Karpas-422 (cell line): ENCODE data around the gene PLA2G2C. TPM values are rescaled to one million over a fixed set of nuclear protein-coding genes. Genes with fewer than 3 reads are reported as not detected.
A peak's percentile ranks its signal among the peaks of the same experiment; 100 is the strongest.

Experiments
- DNase-seq: peaks from one replicate; pipeline ENCODE4 v3.0.0-alpha.2; 2015
- H2AFZ ChIP-seq: fragments of 200-600 bp; sonication (generic); 2 replicates; pipeline ENCODE4 v1.6.1; 2014; ENCODE audit warnings: antibody characterized with exemption, low read length, mixed read lengths
- H3K27ac ChIP-seq: fragments of 200-600 bp; sonication (generic); 2 replicates; pipeline ENCODE4 v1.5.1; 2014; ENCODE audit warnings: mild to moderate bottlenecking, low read length, moderate library complexity
- H3K27me3 ChIP-seq: fragments of 200-600 bp; sonication (generic); 2 replicates; pipeline ENCODE4 v1.6.1; 2014; ENCODE audit warnings: low read length, mixed read lengths
- H3K36me3 ChIP-seq: fragments of 200-600 bp; sonication (generic); 2 replicates; pipeline ENCODE4 v1.6.1; 2014; ENCODE audit warnings: low read length, mixed read lengths; ENCODE audit not compliant: insufficient read depth
- H3K4me1 ChIP-seq: fragments of 200-600 bp; sonication (generic); 2 replicates; pipeline ENCODE4 v1.6.1; 2014; ENCODE audit warnings: mild to moderate bottlenecking, low read length, mixed read lengths
- H3K4me2 ChIP-seq: fragments of 200-600 bp; sonication (generic); 2 replicates; pipeline ENCODE4 v1.6.1; 2014; ENCODE audit warnings: low read length, low read depth, mild to moderate bottlenecking; ENCODE audit not compliant: poor library complexity, severe bottlenecking
- H3K4me3 ChIP-seq: fragments of 200-600 bp; sonication (generic); 2 replicates; pipeline ENCODE4 v1.5.1; 2014; ENCODE audit warnings: mild to moderate bottlenecking, antibody characterized with exemption, low read length, mixed read lengths
- H3K79me2 ChIP-seq: fragments of 200-600 bp; sonication (generic); 2 replicates; pipeline ENCODE4 v1.6.1; 2014; ENCODE audit warnings: mild to moderate bottlenecking, low read length, mixed read lengths
- H3K9ac ChIP-seq: fragments of 200-600 bp; sonication (generic); 2 replicates; pipeline ENCODE4 v1.6.0; 2014; ENCODE audit warnings: low read length
- H3K9me2 ChIP-seq: fragments of 200-600 bp; sonication (generic), shearing (Covaris generic); replicated peaks from 2 replicates; pipeline ENCODE4 v1.6.0; 2014; ENCODE audit warnings: mild to moderate bottlenecking, low read length, moderate library complexity; ENCODE audit not compliant: insufficient read depth
- H3K9me3 ChIP-seq: fragments of 300-700, 200-600 bp; sonication (generic); 2 replicates; pipeline ENCODE4 v1.6.1; 2014; ENCODE audit warnings: low read length, mixed read lengths
- H4K20me1 ChIP-seq: fragments of 200-600 bp; sonication (generic); 2 replicates; pipeline ENCODE4 v1.6.1; 2014; ENCODE audit warnings: mild to moderate bottlenecking, antibody characterized with exemption, low read length, low read depth; ENCODE audit not compliant: insufficient read depth
- total RNA-seq: library from RNA; depleted of rRNA; stranded (reverse); fragments of >200 nt; shearing (Covaris generic); gene quantifications from 2 replicates; pipeline ENCODE4 v1.2.3, GENCODE V29; 2014; ENCODE audit warnings: low replicate concordance

Gene PLA2G2C
- total RNA-seq, 1 experiment from 2014 or later, result not detected

DNA sequence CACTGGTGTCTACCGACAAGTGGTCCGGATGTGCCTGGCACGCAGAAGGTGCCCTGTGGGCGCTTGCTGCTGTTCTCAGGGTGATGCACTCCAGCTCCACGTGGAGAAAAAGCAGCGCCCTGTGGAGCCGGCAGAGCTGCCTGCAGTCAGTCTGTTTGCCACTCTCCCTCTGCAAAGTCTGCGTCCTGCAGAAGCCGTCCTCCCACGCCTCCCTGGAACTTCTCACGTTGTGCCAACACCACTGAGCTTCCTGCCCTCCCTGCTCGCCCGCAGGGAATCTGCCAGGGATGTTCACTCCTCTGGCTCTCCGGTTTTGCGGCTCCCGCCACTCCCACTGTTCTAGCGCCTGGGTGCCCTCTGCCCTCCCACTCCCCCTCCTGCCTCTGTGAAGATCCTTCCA is 20.3 kb downstream of the PLA2G2C start:
- Histone ChIP-seq H3K79me2 (no peaks in the 10 kb centered on the region), H3K36me3 (no peaks in the 10 kb centered on the region), H3K9me3 (no peaks in the 10 kb centered on the region), H3K4me3 (no peak overlapping the region), H2AFZ (no peak overlapping the region), H3K9me2 (no peaks in the 10 kb centered on the region), H3K27me3 (no peaks in the 10 kb centered on the region), H3K4me2 (no peak overlapping the region), H3K9ac (no peak overlapping the region), H3K4me1 (peaks cover 3% of the 10 kb centered on the region; the same call in 1 of the 2 replicates), H3K27ac (no peak overlapping the region), H4K20me1 (no peaks in the 10 kb centered on the region)
- no peak for DNase-seq

DNA sequence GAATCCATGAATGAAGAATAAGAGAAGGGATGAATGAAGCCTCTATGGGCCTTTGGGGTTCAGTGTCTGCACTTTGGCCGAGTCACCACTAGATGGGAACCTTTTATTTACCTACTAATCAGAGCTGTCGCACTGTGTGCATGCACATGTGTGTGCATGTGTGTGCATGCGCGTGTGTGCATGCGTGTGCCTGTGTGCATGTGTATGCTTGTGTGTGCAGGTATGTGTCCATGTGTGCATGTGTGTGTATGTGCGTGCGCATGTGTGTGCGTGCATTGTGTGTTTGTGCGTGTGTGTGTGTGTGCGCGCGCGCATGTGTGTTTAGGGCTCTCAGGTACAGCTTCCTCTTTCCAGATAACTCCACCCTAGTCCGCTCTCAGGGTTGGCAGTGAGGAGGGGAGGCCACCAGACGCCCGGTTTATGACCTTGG is 20.8 kb downstream of the PLA2G2C start:
- Histone ChIP-seq H3K9me3 (peaks cover 4% of the 10 kb centered on the region; the same call in 1 of the 2 replicates), H3K9ac (no peak overlapping the region), H3K36me3 (no peaks in the 10 kb centered on the region), H3K27me3 (no peaks in the 10 kb centered on the region), H4K20me1 (no peaks in the 10 kb centered on the region), H2AFZ (no peak overlapping the region), H3K4me3 (no peak overlapping the region), H3K79me2 (no peaks in the 10 kb centered on the region), H3K4me2 (no peak overlapping the region), H3K27ac (no peak overlapping the region), H3K9me2 (no peaks in the 10 kb centered on the region), H3K4me1 (0 out of 2 replicates have a peak, but pooled peaks cover 2% of the 10 kb centered on the region)
- peak; percentile 79 for DNase-seq

DNA sequence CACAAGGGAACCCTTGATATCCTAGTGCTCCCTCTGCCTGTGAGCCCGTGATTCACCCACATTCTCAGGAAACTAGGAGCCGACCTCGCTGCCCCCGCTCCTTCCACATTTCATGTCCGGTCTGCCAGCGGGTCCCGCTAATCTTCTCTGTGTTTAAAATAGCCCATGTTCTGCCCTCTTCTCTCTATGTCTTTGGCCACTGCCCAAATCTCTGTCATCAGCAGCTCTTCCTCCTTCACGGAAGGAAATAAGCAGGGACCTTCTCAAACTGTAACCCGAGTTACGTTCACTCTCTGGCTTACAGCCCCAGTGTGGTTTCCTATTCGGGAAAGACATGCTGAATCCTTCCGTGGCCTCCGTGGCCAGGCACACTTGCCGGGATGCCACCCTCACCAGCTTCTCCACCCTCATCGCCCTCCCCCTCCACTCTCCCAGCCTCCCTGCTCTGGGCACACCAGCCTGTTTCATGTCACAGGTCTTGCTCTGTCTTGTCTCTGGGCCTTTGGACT is 21.6 kb downstream of the PLA2G2C start:
- no peak overlapping the region for H3K27ac ChIP-seq
- no peaks in the 10 kb centered on the region for H3K4me1 ChIP-seq
- H3K9ac ChIP-seq, result no peak overlapping the region
- no peak overlapping the region for H2AFZ ChIP-seq
- no peak for DNase-seq
- peaks cover 7% of the 10 kb centered on the region for H3K9me3 ChIP-seq
- H3K36me3 ChIP-seq, result no peaks in the 10 kb centered on the region
- H3K4me3 ChIP-seq, result no peak overlapping the region
- H3K27me3 ChIP-seq, result 0 out of 2 replicates have a peak, but pooled peaks cover 1% of the 10 kb centered on the region
- H3K4me2 ChIP-seq, result no peak overlapping the region
- no peaks in the 10 kb centered on the region for H4K20me1 ChIP-seq
- H3K79me2 ChIP-seq, result no peaks in the 10 kb centered on the region
- H3K9me2 ChIP-seq, result no peaks in the 10 kb centered on the region

DNA sequence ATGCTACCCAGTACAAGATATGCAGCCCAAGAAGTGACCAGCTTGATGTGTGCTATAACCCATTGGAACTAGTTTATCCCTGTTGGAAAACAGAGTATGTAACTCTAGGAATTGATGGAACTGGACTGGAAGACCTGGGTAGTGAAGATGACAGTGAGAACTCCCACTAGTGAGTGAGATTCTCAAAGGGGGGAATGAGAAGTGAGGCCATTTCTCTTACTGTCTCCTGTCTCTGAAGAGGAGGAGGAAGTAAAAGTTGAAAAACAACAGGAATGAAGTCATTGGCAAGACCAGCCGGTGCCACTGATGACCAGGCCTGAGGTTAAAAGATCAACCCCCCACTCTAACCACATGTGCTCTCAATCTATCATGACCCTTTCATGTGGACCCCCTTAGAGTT is 26.3 kb downstream of the PLA2G2C start:
- Histone ChIP-seq H3K4me3 (no peak overlapping the region), H3K9ac (no peak overlapping the region), H4K20me1 (no peaks in the 10 kb centered on the region), H3K9me2 (no peaks in the 10 kb centered on the region), H3K27me3 (0 out of 2 replicates have a peak, but pooled peaks cover 2% of the 10 kb centered on the region), H3K4me2 (no peak overlapping the region), H3K9me3 (peaks cover 10% of the 10 kb centered on the region), H3K27ac (no peak overlapping the region), H3K79me2 (no peaks in the 10 kb centered on the region), H2AFZ (no peak overlapping the region), H3K4me1 (no peaks in the 10 kb centered on the region), H3K36me3 (no peaks in the 10 kb centered on the region)
- DNase-seq, result no peak

DNA sequence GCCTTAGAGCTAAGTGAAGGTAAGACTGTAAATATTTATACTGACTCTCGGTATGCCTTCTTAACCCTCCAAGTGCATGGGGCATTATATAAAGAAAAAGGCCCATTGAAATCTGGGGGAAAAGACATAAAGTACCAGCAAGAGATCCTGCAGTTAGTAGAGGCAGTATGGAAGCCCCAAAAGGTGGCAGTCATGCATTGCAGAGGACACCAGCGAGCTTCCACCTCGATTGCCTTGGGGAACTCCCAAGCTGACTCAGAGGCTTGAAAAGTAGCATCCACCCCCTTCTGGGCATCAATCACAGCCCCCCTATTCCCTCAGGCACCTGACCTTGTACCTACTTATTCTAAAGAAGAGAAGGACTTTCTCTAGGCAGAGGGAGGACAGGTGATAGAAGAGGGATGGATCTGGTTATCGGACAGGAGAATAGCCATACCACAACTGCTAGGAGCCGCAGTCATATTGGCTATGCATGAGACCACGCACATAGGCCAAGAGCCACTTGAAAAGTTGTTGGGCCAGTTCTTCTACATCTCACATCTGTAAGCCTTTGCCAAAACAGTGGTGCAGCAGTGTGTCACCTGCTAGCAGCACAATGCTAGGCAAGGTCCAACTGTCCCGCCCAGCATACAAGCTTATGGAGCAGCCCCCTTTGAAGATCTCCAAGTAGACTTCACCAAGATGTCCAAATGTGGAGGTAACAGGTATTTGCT is 27.8 kb downstream of the PLA2G2C start:
- Histone ChIP-seq H3K27ac (no peak overlapping the region), H3K79me2 (no peaks in the 10 kb centered on the region), H3K4me2 (no peak overlapping the region), H3K4me3 (no peak overlapping the region), H3K9me2 (no peaks in the 10 kb centered on the region), H3K9me3 (peaks cover 10% of the 10 kb centered on the region), H3K27me3 (0 out of 2 replicates have a peak, but pooled peaks cover 2% of the 10 kb centered on the region), H2AFZ (no peak overlapping the region), H3K9ac (no peak overlapping the region), H3K4me1 (no peaks in the 10 kb centered on the region), H3K36me3 (no peaks in the 10 kb centered on the region), H4K20me1 (no peaks in the 10 kb centered on the region)
- DNase-seq, result no peak

DNA sequence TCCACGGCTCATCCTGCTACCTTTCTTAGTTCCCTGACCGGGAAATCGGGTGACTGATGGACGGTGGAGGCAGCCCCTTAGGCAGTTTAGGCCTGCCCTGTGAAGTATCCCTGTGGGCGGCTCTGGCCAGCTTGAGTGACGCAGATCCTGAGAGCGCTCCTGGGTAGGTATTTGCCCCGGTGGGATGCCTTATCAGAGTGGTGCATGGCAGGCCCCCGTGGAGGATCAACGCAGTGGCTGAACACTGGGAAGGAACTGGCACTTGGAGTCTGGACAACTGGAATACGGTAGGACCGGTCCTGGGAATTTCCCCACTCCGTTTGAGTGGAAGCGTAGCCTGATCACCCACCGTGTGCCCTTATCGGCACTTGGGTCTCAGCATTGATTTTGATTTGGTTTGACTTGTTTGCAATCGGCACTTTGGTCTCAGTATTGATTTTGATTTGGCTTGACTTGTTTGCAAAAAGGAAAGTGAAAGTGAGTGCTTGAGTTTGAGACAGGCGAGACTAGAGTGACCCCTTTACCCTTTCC is 32.0 kb downstream of the PLA2G2C start:
- Histone ChIP-seq H3K4me3 (no peak overlapping the region), H3K4me2 (no peak overlapping the region), H3K4me1 (peaks cover 6% of the 10 kb centered on the region), H2AFZ (no peak overlapping the region), H3K27me3 (no peaks in the 10 kb centered on the region), H3K36me3 (no peaks in the 10 kb centered on the region), H3K9me2 (no peaks in the 10 kb centered on the region), H3K79me2 (no peaks in the 10 kb centered on the region), H3K27ac (no peak overlapping the region), H3K9me3 (no peaks in the 10 kb centered on the region; the same call in 1 of the 2 replicates), H4K20me1 (no peaks in the 10 kb centered on the region), H3K9ac (no peak overlapping the region)
- DNase-seq, result no peak

DNA sequence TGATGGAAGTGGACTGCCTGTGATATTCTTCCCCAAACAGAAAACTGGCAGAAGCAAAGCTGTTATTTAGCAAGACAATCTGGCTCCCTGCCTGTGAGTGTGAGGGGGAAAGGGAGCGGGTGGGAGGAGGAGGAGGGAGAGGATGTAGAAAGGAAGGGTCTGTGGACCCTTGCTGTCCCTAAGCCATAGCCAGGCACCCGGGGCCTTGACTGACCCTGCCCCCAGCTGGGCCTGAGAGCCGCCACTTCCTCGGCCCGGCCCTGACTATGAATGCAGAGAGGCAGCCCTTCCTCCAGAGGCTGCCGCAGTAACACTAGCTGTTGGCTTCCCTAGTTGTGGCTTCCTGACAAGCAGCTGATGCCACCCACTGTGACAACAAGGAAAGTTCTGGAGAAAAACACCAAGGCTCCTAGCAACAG is 33.3 kb downstream of the PLA2G2C start:
- H3K4me2 ChIP-seq, result no peak overlapping the region
- no peak overlapping the region for H3K4me3 ChIP-seq
- peaks cover 6% of the 10 kb centered on the region for H3K4me1 ChIP-seq
- no peak overlapping the region for H3K9ac ChIP-seq
- no peaks in the 10 kb centered on the region for H3K9me3 ChIP-seq
- H3K9me2 ChIP-seq, result no peaks in the 10 kb centered on the region
- H4K20me1 ChIP-seq, result no peaks in the 10 kb centered on the region
- H3K27ac ChIP-seq, result no peak overlapping the region
- no peaks in the 10 kb centered on the region for H3K36me3 ChIP-seq
- DNase-seq, result no peak
- no peak overlapping the region for H2AFZ ChIP-seq
- no peaks in the 10 kb centered on the region for H3K79me2 ChIP-seq
- H3K27me3 ChIP-seq, result no peaks in the 10 kb centered on the region

DNA sequence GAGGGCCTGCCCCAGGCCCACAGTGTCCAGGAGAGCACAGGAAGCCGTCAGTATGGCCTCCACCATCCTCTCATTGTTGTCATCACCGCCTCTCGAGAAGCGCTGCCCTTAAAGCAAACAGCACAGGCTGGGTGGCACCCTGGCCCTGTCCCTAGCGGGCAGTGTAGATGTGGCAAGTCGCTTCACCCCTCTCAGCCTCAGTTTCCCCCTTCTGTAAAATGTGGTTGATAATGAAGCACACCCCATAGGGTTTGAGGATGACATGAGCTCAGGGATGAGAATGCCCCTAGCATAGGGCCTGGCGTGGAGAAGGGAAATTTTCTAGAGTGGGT is 33.8 kb downstream of the PLA2G2C start:
- Histone ChIP-seq H3K4me3 (no peak overlapping the region), H3K4me2 (no peak overlapping the region)

More for the DNA sequence above, 33.8 kb downstream of the PLA2G2C start:
- H4K20me1 ChIP-seq, result no peaks in the 10 kb centered on the region
- DNase-seq, result no peak
- H3K9me2 ChIP-seq, result no peaks in the 10 kb centered on the region
- peaks cover 6% of the 10 kb centered on the region for H3K4me1 ChIP-seq
- H3K36me3 ChIP-seq, result no peaks in the 10 kb centered on the region
- H3K27me3 ChIP-seq, result no peaks in the 10 kb centered on the region
- H2AFZ ChIP-seq, result no peak overlapping the region
- no peak overlapping the region for H3K27ac ChIP-seq
- H3K9me3 ChIP-seq, result no peaks in the 10 kb centered on the region
- H3K9ac ChIP-seq, result no peak overlapping the region
- no peaks in the 10 kb centered on the region for H3K79me2 ChIP-seq
